NCI-H82 treated with DMSO at 0.1 percent for 48 hours (cell line): ENCODE results near the gene KLHL17.
A peak's percentile ranks its signal among the peaks of the same experiment; 100 is the strongest.

Experiments used
- DNase-seq: peaks from one replicate; lab custom pipeline; 2025; ENCODE audit not compliant: unreplicated experiment; lab: John Stamatoyannopoulos, UW

The KLHL17 gene

DNA sequence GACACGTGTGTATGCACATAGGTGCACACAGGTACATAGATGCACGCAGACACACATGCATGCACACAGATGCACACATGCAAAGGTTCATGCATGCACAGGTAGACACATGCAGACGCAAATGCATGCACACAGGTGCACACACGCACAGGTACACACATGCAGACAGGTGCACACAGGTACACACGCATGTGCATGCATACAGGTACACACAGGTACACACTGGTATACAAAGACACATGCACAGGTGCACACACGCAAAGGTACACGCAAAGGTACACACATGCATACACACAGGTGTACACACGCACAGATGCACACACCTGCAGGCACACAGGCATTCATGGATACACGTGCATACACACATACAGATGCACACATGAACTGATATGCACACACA, 10.1 kb upstream of the KLHL17 start:
- DNase-seq, result no peak

DNA sequence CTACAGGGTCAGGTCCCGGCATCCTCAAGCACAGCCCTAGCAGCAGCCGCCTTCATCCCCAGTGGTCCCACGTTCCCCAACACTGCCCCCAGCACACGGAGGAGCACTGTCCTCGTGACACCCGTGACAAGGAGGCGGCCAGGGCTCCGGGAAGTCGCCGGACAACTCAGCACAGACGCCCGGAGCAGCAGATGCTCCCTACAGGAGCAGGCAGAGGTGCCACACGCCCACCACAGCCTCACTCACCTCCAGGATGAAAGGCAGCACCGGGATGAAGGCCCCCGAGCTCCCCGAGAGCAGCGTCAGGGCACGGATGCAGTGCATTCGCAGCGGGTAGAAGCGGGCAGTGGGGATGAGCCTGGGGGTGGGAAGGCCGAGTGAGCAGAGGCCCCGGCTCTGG, 9.5 kb upstream of the KLHL17 start:
- DNase-seq, result no peak

GRCh38 chr1:951364-951763, 9.0 kb upstream of the KLHL17 start:
- no peak for DNase-seq

- DNase-seq, result no peak
Observed at GRCh38 chr1:952201-952600, 8.2 kb upstream of the KLHL17 start.

GRCh38 chr1:952603-953002, 7.8 kb upstream of the KLHL17 start:
- DNase-seq, result no peak

GRCh38 chr1:953524-954320, 6.7 kb upstream of the KLHL17 start:
- DNase-seq, result no peak

DNA sequence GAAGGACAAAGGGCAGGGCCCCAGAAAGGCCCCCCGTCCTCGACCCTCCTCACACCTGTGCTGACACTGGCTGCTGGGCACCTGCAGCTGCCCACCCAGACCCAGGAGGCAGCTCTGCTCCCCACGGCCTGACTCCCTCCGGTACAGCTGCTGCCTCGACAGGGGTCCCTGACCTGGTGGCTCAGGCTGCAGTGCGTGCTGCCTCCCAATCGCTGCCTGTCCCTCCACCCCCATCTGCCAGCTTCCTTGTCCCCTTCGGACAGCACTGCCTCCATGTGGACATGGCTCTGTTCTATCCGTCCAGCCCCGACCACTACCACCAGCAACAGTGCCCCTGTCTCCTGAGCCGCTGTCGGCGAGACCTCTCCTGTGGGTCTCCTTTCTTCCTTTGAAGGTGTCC, 5.5 kb upstream of the KLHL17 start:
- DNase-seq, result no peak

DNA sequence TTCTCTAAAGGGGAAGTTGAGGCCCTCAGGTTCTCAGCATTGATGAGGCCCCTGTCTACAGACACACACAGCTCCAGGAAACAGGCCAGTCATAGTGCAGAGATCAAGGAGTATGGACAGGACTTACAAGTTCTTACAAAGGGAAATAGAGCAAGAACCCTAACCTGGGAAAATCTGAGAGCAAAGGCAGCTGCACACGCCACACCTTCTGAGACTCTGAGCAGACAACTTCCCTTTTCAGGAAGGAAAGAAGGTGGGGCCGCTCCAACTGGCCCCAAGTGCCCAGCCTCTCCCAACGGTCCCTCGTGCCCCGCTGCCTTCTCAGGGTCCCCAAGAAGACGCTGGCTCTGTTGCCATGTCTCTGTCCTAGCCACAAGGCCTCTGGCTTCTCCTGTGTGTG, 4.9 kb upstream of the KLHL17 start:
- DNase-seq, result no peak

DNA sequence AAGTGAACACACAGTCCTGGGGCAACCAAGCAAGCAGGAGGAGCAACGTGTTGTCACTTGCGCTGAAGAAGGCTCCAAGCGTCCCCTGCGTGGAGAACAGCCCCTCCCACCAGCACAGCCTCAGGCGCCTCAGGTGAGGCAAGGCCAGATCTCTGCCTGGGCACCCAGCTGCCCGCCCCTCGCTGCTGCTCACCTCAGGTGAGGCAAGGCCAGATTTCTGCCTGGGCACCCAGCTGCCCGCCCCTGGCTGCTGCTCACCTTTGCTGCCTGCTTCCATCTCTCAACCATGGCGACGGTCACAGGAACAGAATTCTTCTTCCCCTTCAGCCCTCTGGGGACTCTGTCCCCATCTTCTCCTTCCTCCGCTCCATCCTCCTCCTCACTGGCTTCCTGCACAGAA, 3.7 kb upstream of the KLHL17 start:
- DNase-seq, result no peak

- DNase-seq, result peak; percentile 59
Observed at GRCh38 chr1:958823-959730, 1.3 kb upstream of the KLHL17 start, which contains the start of gene NOC2L. Gene NOC2L, minus strand, starts transcription at chr1:959256. Its CDS starts 16 bp downstream, at chr1:959240.

DNA sequence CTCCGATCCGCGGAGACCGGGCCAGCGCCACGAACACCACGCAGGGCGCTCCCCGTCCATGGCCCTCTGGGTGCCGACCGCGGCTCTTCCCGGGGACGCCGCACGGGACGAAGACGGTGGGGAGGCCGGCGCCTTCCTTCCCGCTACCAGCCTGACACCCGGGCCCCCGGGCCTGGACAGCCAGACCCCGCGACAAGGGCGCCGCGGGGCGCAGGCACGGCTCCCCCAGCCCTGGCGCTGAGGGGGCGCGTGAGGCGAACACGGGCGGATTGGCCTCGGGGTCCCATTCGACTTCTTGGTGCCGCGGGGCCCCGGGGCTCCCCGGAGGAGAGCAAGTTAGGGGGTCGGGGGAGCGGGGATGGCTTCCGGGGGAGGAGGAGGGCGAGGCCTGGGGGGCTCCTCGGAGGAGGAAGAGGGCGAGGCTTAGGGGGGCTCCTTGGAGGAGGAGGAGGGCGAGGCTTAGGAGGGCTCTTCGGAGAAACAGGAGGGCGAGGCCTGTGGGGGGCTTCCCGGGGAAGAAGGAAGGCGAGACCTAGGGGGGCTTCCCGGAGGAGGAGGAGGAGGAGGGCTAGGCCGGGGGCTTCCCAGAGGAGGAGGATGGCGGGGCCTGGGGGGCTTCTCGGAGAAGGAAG, 537 bp upstream of the KLHL17 start:
- DNase-seq, result no peak

- DNase-seq, result no peak
Observed at GRCh38 chr1:961132-961669, 817 bp downstream of the KLHL17 start.

DNA sequence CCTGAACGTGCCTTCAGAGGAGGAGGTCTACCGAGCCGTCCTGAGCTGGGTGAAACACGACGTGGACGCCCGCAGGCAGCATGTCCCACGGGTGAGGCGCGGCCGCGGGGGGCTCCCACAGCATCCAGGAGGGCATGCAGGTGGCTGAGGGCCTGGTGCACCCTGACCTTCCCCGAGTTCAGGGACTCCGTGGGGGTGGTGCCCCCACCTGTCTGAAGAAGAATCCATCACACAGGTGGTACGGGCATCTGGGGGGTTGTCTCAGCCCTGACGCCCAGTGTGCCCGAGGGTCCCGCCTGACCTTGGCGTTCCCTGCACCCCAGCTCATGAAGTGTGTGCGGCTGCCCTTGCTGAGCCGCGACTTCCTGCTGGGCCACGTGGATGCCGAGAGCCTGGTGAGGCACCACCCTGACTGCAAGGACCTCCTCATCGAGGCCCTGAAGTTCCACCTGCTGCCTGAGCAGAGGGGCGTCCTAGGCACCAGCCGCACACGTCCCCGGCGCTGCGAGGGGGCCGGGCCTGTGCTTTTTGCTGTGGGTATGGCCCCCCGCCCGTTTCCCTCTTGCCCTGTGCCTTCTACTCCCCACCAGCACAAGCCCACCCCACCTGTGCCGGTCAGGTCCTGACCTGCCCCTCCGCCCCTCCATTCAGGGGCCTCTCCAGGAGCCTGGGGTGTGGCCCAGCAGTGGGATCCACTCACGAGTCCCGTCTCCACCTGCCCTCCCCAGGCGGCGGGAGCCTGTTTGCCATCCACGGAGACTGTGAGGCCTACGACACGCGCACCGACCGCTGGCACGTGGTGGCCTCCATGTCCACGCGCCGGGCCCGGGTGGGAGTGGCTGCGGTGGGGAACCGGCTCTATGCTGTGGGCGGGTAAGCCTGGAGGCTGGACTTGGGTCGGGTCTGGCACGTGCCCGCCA, 2.3 kb downstream of the KLHL17 start:
- no peak for DNase-seq

DNA sequence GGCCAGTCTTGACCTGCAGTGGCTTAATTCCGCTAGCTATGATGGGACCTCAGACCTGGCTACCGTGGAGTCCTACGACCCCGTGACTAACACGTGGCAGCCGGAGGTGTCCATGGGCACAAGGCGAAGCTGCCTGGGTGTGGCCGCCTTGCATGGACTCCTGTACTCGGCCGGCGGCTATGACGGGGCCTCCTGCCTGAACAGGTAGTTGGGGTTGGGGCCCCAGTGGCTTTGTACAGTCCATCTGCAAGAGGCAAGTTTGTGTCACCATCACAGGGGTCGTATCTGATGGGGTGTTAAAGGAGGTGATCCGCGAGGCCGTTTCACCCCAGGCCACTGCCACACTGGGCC, 2.9 kb downstream of the KLHL17 start:
- no peak for DNase-seq

GRCh38 chr1:963746-964525, 3.6 kb downstream of the KLHL17 start:
- no peak for DNase-seq

DNA sequence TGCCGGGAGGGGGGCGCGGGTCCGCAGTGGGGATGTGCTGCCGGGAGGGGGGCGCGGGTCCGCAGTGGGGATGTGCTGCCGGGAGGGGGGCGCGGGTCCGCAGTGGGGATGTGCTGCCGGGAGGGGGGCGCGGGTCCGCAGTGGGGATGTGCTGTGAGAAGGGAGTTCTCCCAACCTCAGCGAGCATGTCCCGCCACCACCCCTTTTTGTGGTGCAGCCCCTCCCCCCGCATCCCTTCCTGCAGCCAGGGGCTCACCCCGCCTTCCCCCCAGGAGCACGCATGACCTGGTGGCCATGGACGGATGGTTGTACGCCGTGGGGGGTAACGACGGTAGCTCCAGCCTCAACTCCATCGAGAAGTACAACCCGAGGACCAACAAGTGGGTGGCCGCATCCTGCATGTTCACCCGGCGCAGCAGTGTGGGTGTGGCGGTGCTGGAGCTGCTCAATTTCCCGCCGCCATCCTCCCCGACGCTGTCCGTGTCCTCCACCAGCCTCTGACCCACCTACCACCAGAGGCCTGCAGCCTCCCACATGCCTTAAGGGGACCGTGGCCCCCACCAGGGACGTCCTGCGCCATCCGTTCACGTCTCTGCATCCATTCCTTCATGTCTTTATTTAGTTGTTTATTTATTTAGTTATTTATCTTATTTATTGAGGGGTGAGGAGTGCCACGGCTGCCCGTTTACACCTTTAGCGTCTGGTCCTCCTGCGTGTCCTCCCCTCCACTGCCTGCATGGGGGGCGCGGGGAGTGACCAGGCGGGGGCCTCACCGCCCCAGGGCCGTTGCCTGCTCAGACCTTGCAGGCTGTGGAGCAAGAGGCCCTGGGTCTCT, 4.5 kb downstream of the KLHL17 start:
- DNase-seq, result no peak

GRCh38 chr1:965526-966134, 5.2 kb downstream of the KLHL17 start:
- no peak for DNase-seq

GRCh38 chr1:966135-966703, 5.8 kb downstream of the KLHL17 start, which contains the start of gene PLEKHN1:
Gene PLEKHN1, plus strand, starts transcription at chr1:966482. Its CDS starts 50 bp downstream, at chr1:966532.
- no peak for DNase-seq
